Tibial nerve (tissue), 4 donors: ENCODE data around the gene ZNF516. TPM values are rescaled to one million over a fixed set of nuclear protein-coding genes. Genes with fewer than 3 reads are reported as not detected.

Experiments used
- DNase-seq, 2 donors: peaks; one replicate each; pipeline ENCODE4 v3.0.0-alpha.2; 2019; ENCODE audit warnings: low spot score in 2 of 2
- H3K27ac ChIP-seq, 4 donors: fragments of 200-600 bp; sonication (generic) in 3 of 4; one replicate each; pipeline ENCODE4 v1.5.1; 2017 to 2019; ENCODE audit warnings: mild to moderate bottlenecking in 1 of 4
- H3K27me3 ChIP-seq, 2 donors: fragments of 200-600 bp; sonication (generic) in 1 of 2; one replicate each; pipeline versions ENCODE4 v1.5.1 to v1.6.0; 2017 to 2019
- H3K36me3 ChIP-seq, 3 donors: fragments of 200-600 bp; sonication (generic); one replicate each; pipeline ENCODE4 v1.5.1; 2018 to 2019
- H3K4me1 ChIP-seq, 4 donors: fragments of 200-600 bp; sonication (generic) in 3 of 4; one replicate each; pipeline ENCODE4 v1.5.1; 2017 to 2019
- H3K4me3 ChIP-seq, 4 donors: fragments of 200-600 bp; sonication (generic) in 3 of 4; one replicate each; pipeline ENCODE4 v1.5.1; 2017 to 2019; ENCODE audit warnings: mild to moderate bottlenecking in 1 of 4, moderate library complexity in 1 of 4
- H3K9me3 ChIP-seq, 4 donors: fragments of 200-600 bp; sonication (generic) in 3 of 4; one replicate each; pipeline ENCODE4 v1.5.1; 2017 to 2019
- CTCF ChIP-seq, 5 experiments: fragments of 200-600 bp in 3 of 5; fragments of 450-650 bp in 2 of 5; sonication (generic) in 3 of 5; IDR thresholded peaks; one replicate each; pipeline ENCODE4 v1.5.1; 2016 to 2019; ENCODE audit warnings: antibody characterized with exemption in 5 of 5, mild to moderate bottlenecking in 3 of 5, moderate library complexity in 2 of 5
- EP300 ChIP-seq, 2 donors: sonication (generic); formaldehyde crosslinking; IDR thresholded peaks; one replicate each; pipeline ENCODE4 v1.6.1; 2017; ENCODE audit warnings: antibody characterized with exemption in 2 of 2, mild to moderate bottlenecking in 1 of 2
- POLR2A ChIP-seq, 2 donors: fragments of 450-650 bp; IDR thresholded peaks; one replicate each; pipeline ENCODE4 v1.6.1; 2017; ENCODE audit warnings: antibody characterized with exemption in 2 of 2, mild to moderate bottlenecking in 2 of 2, moderate library complexity in 2 of 2
- WGBS, 2 donors: methylation state at CpG; one replicate each; pipeline ENCODE4 v1.1.5; 2018; 5-methylcytosine and 5-hydroxymethylcytosine counted together
- total RNA-seq, 4 donors: library from RNA; depleted of rRNA; stranded (reverse); fragments of >200 nt; gene quantifications; one replicate each; pipeline ENCODE4 v1.1.0, GENCODE V29; 2016

ZNF516 gene
- total RNA-seq, 4 donors from 2014 or later = 31.4 to 63.0 (median 45.5) TPM

GRCh38 chr18:76421685-76422078 lies 73.4 kb downstream of the ZNF516 start:
- Histone ChIP-seq H3K27me3 (no peaks in the 10 kb centered on the region), H3K4me1 (peaks cover 0 to 70% (median 9%) of the 10 kb centered on the region in 4 donors), H3K4me3 (no peak overlapping the region), H3K9me3 (no peaks in the 10 kb centered on the region), H3K27ac (peak overlapping the region in 2 of 4 donors; percentile 4 to 47), H3K36me3 (no peaks in the 10 kb centered on the region)
- TF ChIP-seq CTCF (IDR thresholded peaks at IDR 0.05) (no peak), EP300 (IDR thresholded peaks at IDR 0.05) (no peak), POLR2A (IDR thresholded peaks at IDR 0.05) (no peak)
- 89 to 92% methylated on average over 3 of the region's 3 CpGs for WGBS, 2 donors
- DNase-seq = no peak

- Histone ChIP-seq H3K4me3 (no peak overlapping the region), H3K27ac (peak overlapping the region in 2 of 4 donors; percentile 6 to 14), H3K9me3 (no peaks in the 10 kb centered on the region), H3K4me1 (peaks cover 0 to 70% (median 9%) of the 10 kb centered on the region in 4 donors), H3K27me3 (no peaks in the 10 kb centered on the region), H3K36me3 (no peaks in the 10 kb centered on the region)
- WGBS, 2 donors = 63 to 68% methylated on average over 6 to 13 of the region's 13 CpGs
- no peak for TF ChIP-seq POLR2A (IDR thresholded peaks at IDR 0.05)
- TF ChIP-seq EP300 (IDR thresholded peaks at IDR 0.05) = no peak
- TF ChIP-seq CTCF (IDR thresholded peaks at IDR 0.05) = no peak
- DNase-seq = no peak
Measured at GRCh38 chr18:76420898-76421684, 74.0 kb downstream of the ZNF516 start.

GRCh38 chr18:76419811-76420210 lies 75.2 kb downstream of the ZNF516 start:
- TF ChIP-seq POLR2A (IDR thresholded peaks at IDR 0.05) (no peak), CTCF (IDR thresholded peaks at IDR 0.05) (no peak), EP300 (IDR thresholded peaks at IDR 0.05) (no peak)
- no peak overlapping the region for H3K4me3 ChIP-seq
- WGBS, 2 donors = 88 to 92% methylated on average over 3 of the region's 3 CpGs

GRCh38 chr18:76416911-76417310 lies 78.1 kb downstream of the ZNF516 start:
- no peaks in the 10 kb centered on the region for H3K36me3 ChIP-seq
- WGBS, 2 donors = 21 to 25% methylated on average over 9 of the region's 9 CpGs
- peak overlapping the region in 2 of 4 donors; percentile 57 to 71 for H3K27ac ChIP-seq
- no peaks in the 10 kb centered on the region for H3K9me3 ChIP-seq
- DNase-seq = peak in 1 of 2 donors; percentile 48
- no peaks in the 10 kb centered on the region for H3K27me3 ChIP-seq
- H3K4me3 ChIP-seq = peak overlapping the region; percentile 1 to 30 (median 18)
- H3K4me1 ChIP-seq = peaks cover 0 to 89% (median 16%) of the 10 kb centered on the region in 4 donors
- peak in 1 of 2 donors; percentile 77 for TF ChIP-seq EP300 (IDR thresholded peaks at IDR 0.05)
- TF ChIP-seq CTCF (IDR thresholded peaks at IDR 0.05) = no peak

More at GRCh38 chr18:76419811-76420210, 75.2 kb downstream of the ZNF516 start:
- no peaks in the 10 kb centered on the region for H3K9me3 ChIP-seq
- H3K27me3 ChIP-seq = no peaks in the 10 kb centered on the region
- DNase-seq = no peak
- H3K27ac ChIP-seq = peak overlapping the region in 1 of 4 donors; percentile 22
- H3K36me3 ChIP-seq = no peaks in the 10 kb centered on the region
- peaks cover 0 to 70% (median 6%) of the 10 kb centered on the region in 4 donors for H3K4me1 ChIP-seq

GRCh38 chr18:76414936-76415621 lies 80.0 kb downstream of the ZNF516 start:
- H3K4me3 ChIP-seq = no peak overlapping the region

More at GRCh38 chr18:76414936-76415621, 80.0 kb downstream of the ZNF516 start:
- H3K27ac ChIP-seq = peak overlapping the region in 1 of 4 donors; percentile 21
- H3K9me3 ChIP-seq = no peaks in the 10 kb centered on the region
- H3K4me1 ChIP-seq = peaks cover 0 to 89% (median 21%) of the 10 kb centered on the region in 4 donors
- no peaks in the 10 kb centered on the region for H3K27me3 ChIP-seq
- TF ChIP-seq EP300 (IDR thresholded peaks at IDR 0.05) (no peak), POLR2A (IDR thresholded peaks at IDR 0.05) (no peak), CTCF (IDR thresholded peaks at IDR 0.05) (no peak)
- H3K36me3 ChIP-seq = no peaks in the 10 kb centered on the region
- WGBS, 2 donors = 89 to 93% methylated on average over 17 of the region's 17 CpGs
- no peak for DNase-seq
